Measurements from ENCODE around the gene KIF24.
"Not testable (repeated sequence)": the region's sequence is repeated elsewhere in the genome, so short reads cannot be mapped to it uniquely, and the experiment has no call there.

KIF24 gene

DNA sequence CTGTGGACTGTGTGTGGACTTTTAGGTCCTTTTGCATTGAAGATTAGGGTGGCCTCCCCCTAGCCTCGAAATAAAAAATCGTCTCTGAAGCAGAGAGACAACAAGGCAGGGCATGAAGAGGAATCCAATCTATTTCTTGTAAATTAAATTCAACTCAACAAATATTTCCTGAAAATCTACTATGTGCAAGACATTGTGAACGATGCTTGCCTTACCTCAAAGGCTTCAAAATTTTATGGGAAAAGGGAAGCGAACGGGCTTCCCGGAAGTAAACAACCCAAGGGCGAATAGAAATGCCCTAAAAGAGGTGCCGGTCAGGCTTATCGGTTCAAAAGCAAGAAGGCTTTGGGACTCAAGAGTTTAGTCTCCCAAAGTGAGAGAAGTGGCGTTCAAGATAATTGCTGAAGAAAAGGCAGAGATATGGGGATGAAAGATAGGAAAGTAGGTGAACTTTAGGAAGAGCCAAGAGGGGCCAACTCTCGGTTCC is 525 bp downstream of the KIF24 start:
- no peak for DNase-seq (ENCODE audit: low read depth)

DNA sequence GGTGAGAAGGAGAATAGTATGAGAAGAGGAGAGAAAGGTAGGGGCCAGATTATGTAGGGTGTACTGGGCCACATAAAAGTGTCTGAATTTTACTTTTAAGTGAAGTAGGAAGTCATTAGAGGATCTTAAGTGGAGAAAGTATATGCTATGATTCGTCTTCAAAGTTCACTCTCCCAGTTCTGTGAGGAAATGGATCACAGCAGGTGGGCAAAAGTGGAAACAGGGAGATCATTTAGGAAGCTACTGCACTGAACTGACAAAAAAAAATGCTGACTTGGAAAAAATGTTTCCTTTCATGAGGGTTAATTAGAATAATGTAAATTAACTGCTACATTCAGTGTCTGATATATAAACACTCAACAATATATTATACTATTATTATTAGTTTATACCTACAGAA is 2.4 kb downstream of the KIF24 start:
- DNase-seq (ENCODE audit: low read depth): no peak

DNA sequence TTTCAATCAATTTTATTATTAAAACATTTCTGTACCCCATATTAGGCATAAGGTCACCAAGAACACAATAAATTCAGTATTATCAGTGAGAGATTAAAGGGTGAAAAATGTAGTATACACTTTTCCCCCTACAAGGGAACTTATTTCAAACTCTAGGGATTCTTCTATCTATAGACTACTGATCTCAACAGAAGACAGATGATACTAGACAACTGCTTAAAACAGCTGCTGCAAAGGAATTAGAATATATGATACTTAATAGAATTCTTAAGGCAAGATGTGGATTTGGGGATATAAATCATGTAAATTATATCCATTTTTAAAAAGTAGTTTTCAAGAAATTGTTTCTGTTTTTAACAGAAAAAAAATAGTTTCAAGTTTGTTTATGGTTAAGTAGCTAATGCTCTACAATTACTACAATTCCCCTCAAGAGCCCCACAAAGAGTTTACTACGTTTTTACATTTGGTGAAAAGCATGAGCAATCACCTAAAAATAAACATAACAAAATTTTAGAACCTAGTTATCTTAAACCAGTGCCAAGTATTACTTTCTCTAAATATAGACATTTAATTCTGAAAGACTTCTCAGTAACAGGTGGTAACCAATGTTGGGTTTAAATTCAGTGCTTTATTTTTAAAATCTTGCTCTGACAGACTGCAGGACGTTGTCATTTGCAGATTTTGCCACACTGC is 6.0 kb downstream of the KIF24 start:
- DNase-seq (ENCODE audit: low read depth): no peak

DNA sequence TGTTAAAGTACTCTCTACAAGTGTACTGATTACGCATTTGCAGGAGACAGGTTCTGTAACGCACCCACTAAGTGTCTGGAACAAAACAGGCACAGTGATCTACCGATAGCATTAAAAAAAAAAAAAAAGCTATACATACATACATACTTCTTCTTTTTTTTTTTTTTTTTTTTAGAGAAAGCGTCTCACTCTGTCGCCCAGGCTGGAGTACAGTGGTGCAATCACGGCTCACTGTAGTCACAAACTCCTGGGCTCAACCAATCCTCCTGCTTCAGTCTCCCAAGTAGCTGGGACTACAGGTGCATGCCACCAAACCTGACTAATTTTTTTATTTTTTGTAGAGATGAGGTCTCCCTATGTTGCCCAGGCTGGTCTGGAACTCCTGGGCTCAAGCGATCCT is 7.6 kb downstream of the KIF24 start:
- no peak for DNase-seq (ENCODE audit: low read depth)

DNA sequence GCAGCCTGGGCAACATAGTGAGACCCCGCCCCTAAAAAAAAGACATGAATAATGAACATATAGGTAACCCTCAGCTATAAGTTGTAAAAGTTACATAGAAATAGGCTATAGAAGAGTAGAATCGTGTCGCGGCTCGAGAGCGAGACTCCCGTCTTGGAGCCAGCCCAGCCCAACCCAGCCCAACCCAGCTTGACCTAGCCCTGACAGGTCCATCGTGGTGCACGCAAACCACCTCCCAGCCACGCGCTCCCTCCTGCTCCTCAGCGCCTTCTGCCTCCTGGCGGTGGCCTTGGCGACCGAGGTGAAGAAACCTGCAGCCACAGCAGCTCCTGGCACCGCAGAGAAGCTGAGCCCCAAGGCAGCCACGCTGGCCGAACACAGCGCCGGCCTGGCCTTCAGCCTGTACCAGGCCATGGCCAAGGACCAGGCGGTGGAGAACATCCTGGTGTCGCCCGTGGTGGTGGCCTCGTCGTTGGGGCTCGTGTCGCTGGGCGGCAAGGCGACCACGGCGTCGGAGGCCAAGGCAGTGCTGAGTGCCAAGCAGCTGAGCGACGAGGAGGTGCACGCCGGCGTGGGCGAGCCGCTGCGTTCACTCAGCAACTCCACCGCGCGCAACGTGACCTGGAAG is 10.8 kb downstream of the KIF24 start:
- DNase-seq (ENCODE audit: low read depth): no peak

DNA sequence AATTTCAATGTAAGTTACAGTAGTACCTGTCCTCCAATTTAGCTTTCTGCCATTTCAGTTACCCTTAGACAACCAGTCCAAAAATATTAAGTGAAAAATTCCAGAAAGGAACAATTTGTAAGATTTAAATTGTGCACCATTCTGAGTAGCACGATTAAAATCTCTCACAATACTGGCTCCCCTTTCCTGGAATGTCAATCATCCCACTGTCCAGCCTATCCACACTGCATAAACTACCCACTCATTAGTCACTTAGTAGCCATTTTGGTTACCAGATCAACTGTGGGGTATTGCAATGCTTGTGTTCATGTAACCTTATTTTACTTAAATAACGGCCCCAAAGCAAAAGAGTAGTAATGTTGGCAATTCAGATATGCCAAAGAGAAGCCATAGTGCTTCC is 11.6 kb downstream of the KIF24 start:
- DNase-seq (ENCODE audit: low read depth): no peak

DNA sequence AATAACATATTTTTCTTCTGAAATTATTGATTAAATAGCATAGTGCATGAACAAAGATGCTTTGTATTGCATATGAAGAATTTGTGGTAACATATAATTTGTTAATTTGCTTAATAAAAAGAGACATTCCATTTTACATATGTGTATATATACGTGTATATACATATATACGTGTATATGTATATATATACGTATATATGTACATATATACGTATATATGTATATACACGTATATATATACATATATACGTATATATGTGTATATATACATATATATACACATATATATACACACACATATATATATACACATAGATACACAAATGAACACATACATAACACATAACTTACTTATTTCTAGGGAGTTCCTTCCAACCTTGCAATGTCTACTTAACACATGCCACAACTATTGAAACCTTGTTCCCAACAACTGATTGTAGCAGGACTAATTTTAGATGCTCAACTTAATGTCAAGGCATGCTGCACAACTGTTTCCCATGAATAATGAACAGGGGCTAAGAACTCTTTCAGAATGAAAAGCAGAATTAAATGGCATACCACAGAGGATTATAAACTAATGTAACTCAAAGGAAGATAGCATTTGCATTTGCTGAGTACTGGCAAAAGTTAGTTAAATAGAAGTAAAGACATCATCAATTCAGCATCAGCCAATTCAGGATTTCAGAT is 17.4 kb downstream of the KIF24 start:
- no peak for DNase-seq (ENCODE audit: low read depth)

DNA sequence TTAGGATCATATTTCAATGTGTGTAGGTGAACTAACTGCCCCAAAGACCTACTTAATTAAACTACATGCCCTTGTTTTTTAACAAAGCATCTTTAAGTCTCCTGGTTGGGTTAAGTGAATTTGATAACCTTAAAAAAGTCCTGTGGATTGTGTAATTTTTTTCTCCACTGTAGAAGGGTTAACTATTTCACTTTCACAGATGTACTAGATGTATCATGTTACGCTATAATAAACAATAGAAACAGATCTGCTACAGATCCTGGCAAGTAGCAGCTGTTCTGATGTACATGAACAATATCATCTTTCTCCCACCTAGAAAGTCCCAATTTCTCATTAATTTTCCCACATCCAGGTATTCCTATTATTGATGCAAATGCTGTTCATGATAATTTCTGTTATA is 18.9 kb downstream of the KIF24 start:
- DNase-seq (ENCODE audit: low read depth): no peak

DNA sequence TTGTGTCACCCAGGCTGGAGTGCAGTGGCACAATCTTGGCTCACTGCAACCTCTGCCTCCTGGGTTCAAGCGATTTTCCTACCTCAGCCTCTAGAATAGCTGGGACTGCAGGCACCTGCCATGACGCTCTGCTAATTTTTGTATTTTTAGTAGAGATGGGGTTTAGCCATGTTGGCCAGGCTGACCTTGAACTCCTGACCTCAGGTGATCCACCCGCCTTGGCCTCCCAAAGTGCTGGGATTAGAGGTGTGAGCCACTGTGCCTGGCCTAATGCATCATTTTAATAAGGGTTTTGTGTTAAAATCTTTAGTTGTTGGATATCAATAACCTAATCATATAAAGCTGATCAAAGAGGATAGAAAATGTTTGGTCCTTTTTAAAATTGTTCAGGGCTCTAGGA is 20.8 kb downstream of the KIF24 start:
- not testable (repeated sequence) for DNase-seq (ENCODE audit: low read depth)

DNA sequence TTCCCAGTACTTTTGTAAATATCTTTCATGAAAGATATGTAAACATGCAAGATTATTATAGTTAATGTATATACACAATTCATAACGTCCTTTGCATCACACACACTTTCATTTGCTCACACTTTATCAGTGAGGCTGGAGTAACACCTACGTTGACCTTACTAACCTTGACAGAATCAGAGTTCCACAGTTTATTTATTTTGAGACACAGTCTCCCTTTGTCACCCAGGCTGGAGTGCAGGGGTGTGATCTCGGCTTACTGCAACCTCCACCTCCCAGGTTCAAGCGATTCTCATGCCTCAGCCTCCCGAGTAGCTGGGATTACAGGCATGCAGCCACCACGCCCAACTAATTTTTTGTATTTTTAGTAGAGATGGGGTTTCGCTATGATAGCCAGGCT is 28.0 kb downstream of the KIF24 start:
- not testable (repeated sequence) for DNase-seq (ENCODE audit: low read depth)

DNA sequence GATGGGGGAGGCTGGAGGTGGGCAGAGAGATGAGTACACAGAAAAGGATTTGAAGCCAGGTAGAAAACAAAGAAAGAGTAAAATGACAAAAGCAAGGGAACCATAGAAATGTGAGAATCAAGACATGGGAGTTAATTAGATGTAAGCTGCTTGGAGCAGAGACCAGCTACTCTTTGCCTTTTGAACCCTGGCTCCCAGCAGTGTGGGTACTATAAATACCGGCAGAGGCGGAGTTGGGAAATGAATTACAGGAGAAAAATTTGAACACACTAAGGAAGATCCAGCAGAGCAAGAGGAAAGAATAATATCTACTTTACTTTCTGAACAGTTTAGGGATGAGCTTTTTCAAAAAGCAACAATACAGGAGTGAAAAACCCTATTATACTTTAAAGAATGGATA is 36.5 kb downstream of the KIF24 start:
- no peak for DNase-seq (ENCODE audit: low read depth)

DNA sequence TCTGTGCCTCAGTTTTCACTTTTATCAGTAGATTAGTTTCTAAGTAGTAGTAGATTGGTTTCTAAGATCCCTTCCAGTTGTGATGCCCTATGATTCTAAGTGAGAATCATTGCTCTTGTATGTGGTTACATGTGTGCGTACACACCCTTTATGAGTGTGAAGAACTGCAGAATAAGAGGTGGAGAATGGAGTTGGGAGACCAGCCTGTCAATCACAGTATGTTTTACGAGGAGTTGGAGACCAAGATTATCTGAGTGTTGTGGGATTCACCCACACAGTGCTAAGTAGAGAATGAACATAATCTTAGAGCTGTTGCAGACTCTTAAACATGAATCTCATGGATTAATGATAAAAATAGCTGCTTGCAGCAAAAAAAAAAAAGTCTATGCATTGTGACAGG is 37.6 kb downstream of the KIF24 start:
- DNase-seq (ENCODE audit: low read depth): no peak

DNA sequence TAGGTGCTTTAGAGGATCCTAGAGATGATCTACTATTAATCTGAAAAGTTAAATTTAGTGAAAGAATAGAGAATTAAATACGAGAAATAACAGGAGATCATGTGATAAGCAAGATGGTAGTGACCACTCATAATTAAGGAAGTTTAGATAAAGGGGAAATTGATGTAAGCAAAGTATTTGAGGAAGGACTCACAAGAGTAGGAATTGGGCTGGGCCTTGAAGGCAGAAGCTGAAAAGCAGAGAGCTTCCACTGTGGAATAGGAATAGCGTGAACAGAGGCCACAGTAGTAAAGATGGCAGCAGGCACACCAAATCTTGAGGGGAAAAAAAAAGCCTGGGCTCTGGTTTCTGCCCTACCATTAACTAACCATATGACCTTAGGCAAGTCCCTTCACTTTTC is 38.0 kb downstream of the KIF24 start:
- no peak for DNase-seq (ENCODE audit: low read depth)

DNA sequence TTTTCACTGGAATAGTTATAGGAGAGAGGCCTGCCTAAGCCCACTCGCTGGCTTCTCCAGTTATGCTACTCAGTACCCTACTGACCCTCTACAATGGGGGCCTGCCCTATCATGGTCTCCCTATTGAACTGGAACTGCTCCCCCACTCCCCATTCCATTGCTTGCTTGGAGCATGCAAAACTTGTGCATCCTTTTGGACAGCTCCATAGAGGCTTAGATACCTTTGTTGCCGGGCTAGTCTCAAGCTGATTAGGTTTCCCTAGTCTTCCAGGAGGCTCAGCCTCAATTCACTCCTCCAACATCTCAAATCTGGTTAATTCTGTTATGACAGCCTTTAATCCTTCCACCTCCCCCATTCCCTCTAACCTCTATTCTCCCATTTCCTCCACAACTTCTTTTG is 39.9 kb downstream of the KIF24 start:
- DNase-seq (ENCODE audit: low read depth): no peak

DNA sequence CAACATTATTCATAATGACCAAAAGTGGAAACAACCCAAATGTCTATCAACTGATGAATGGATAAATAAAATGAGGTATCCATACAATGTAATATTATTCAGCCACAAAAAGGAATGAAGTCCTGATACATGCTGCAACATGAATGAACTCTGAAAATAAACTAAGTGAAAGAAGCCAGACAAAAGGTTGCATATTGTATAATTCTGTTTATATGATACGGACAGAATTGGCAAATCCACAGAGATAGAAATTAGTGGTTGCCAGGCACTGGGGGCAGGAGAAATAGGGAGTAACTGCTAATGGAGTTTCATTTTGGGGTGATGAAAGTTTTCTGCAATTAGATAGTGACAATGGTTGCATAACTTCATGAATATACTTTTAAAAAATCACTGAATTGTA is 47.0 kb downstream of the KIF24 start:
- DNase-seq (ENCODE audit: low read depth): no peak

DNA sequence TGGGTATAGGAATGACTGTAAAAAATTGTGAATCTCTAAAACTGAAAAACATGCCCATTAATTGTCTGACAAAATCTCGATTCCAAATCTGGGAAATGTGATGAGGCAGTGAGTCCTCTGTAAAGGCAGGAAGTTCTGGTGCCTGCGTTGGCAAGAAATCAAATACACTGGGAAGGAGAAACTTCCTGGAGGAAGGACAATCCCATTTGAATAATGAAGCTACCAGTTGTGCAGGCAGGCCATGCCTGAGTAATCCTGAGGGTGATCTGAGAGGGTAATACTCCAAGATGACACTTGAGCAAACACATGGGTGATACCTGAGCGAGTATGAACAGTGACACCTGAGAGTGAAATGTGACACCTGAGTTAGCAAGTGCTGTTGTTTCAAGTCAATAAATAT is 49.7 kb downstream of the KIF24 start:
- DNase-seq (ENCODE audit: low read depth): no peak

Data from HS-5 (cell line).